Muscle layer of duodenum (tissue), 2 donors: ENCODE measurements around the gene ACO2.

Experiments
- H3K27ac ChIP-seq: one replicate; pipeline ENCODE4 v1.7.0; 2013; ENCODE audit warnings: mild to moderate bottlenecking, low read length
- H3K27me3 ChIP-seq: one replicate; pipeline ENCODE4 v1.7.0; 2013; ENCODE audit warnings: low read depth, mild to moderate bottlenecking, control low read depth, low read length
- H3K36me3 ChIP-seq, 2 donors: one replicate each; pipeline ENCODE4 v1.7.0; 2013; ENCODE audit warnings: low read length in 2 of 2, control low read depth in 1 of 2, mild to moderate bottlenecking in 1 of 2; ENCODE audit not compliant: insufficient read depth in 2 of 2, control insufficient read depth in 1 of 2
- H3K4me1 ChIP-seq, 2 donors: one replicate each; pipeline ENCODE4 v1.7.0; 2013; ENCODE audit warnings: low read length in 2 of 2, mild to moderate bottlenecking in 2 of 2, control low read depth in 1 of 2, moderate library complexity in 1 of 2; ENCODE audit not compliant: insufficient read depth in 2 of 2, control insufficient read depth in 1 of 2
- H3K4me3 ChIP-seq, 2 donors: one replicate each; pipeline ENCODE4 v1.7.0; 2013; ENCODE audit warnings: low read length in 2 of 2, low read depth in 1 of 2, mild to moderate bottlenecking in 1 of 2
- H3K9me3 ChIP-seq, 2 donors: one replicate each; pipeline ENCODE4 v1.7.0; 2013; ENCODE audit warnings: low read length in 2 of 2, control low read depth in 1 of 2, mild to moderate bottlenecking in 1 of 2; ENCODE audit not compliant: control insufficient read depth in 1 of 2
- donor health status: healthy.

The ACO2 gene

GRCh38 chr22:41528132-41528766 lies 59.3 kb downstream of the ACO2 start:
- Histone ChIP-seq H3K27me3 (no peaks in the 10 kb centered on the region), H3K27ac (no peak overlapping the region), H3K4me3 (no peak overlapping the region), H3K9me3 (no peaks in the 10 kb centered on the region), H3K36me3 (peaks cover 62 to 79% of the 10 kb centered on the region in 2 donors), H3K4me1 (peaks cover 16 to 53% of the 10 kb centered on the region in 2 donors)

GRCh38 chr22:41528938-41529561 lies 60.1 kb downstream of the ACO2 start:
- no peaks in the 10 kb centered on the region for H3K27me3 ChIP-seq
- H3K4me3 ChIP-seq: no peak overlapping the region
- no peaks in the 10 kb centered on the region for H3K9me3 ChIP-seq
- H3K4me1 ChIP-seq: peaks cover 12 to 49% of the 10 kb centered on the region in 2 donors
- H3K27ac ChIP-seq: no peak overlapping the region
- H3K36me3 ChIP-seq: peaks cover 62 to 72% of the 10 kb centered on the region in 2 donors

GRCh38 chr22:41530890-41531714 lies 62.2 kb downstream of the ACO2 start:
- Histone ChIP-seq H3K9me3 (no peaks in the 10 kb centered on the region), H3K27me3 (no peaks in the 10 kb centered on the region), H3K36me3 (peaks cover 53 to 60% of the 10 kb centered on the region in 2 donors), H3K4me1 (peaks cover 3 to 28% of the 10 kb centered on the region in 2 donors), H3K4me3 (no peak overlapping the region), H3K27ac (no peak overlapping the region)

- no peaks in the 10 kb centered on the region for H3K27me3 ChIP-seq
- no peak overlapping the region for H3K4me3 ChIP-seq
- no peak overlapping the region for H3K27ac ChIP-seq
- no peaks in the 10 kb centered on the region for H3K9me3 ChIP-seq
- H3K4me1 ChIP-seq: peaks cover 3 to 20% of the 10 kb centered on the region in 2 donors
- peaks cover 47 to 52% of the 10 kb centered on the region in 2 donors for H3K36me3 ChIP-seq
Observed at GRCh38 chr22:41531715-41532477, 63.0 kb downstream of the ACO2 start.

- no peak overlapping the region for H3K4me3 ChIP-seq
- H3K9me3 ChIP-seq: no peaks in the 10 kb centered on the region
- H3K4me1 ChIP-seq: peaks cover 3 to 19% of the 10 kb centered on the region in 2 donors
- no peak overlapping the region for H3K27ac ChIP-seq
- peaks cover 37 to 42% of the 10 kb centered on the region in 2 donors for H3K36me3 ChIP-seq
- no peaks in the 10 kb centered on the region for H3K27me3 ChIP-seq
Observed at GRCh38 chr22:41532908-41533825, 64.2 kb downstream of the ACO2 start.

- no peak overlapping the region for H3K27ac ChIP-seq
- H3K4me1 ChIP-seq: peaks cover 3 to 29% of the 10 kb centered on the region in 2 donors
- H3K4me3 ChIP-seq: no peak overlapping the region
- H3K9me3 ChIP-seq: no peaks in the 10 kb centered on the region
- H3K36me3 ChIP-seq: peaks cover 26 to 33% of the 10 kb centered on the region in 2 donors
- no peaks in the 10 kb centered on the region for H3K27me3 ChIP-seq
Observed at GRCh38 chr22:41534219-41534618, 65.3 kb downstream of the ACO2 start.

- Histone ChIP-seq H3K9me3 (no peaks in the 10 kb centered on the region), H3K4me3 (no peak overlapping the region), H3K4me1 (peaks cover 3 to 35% of the 10 kb centered on the region in 2 donors), H3K27ac (no peak overlapping the region), H3K27me3 (no peaks in the 10 kb centered on the region), H3K36me3 (peaks cover 29 to 36% of the 10 kb centered on the region in 2 donors)
Observed at GRCh38 chr22:41535244-41535643, 66.3 kb downstream of the ACO2 start.

GRCh38 chr22:41537203-41537602 lies 68.3 kb downstream of the ACO2 start:
- peaks cover 3 to 32% of the 10 kb centered on the region in 2 donors for H3K4me1 ChIP-seq
- no peak overlapping the region for H3K4me3 ChIP-seq
- H3K27ac ChIP-seq: no peak overlapping the region
- H3K9me3 ChIP-seq: no peaks in the 10 kb centered on the region
- H3K27me3 ChIP-seq: no peaks in the 10 kb centered on the region
- peaks cover 16 to 18% of the 10 kb centered on the region in 2 donors for H3K36me3 ChIP-seq

- no peaks in the 10 kb centered on the region for H3K9me3 ChIP-seq
- peaks cover 0 to 33% of the 10 kb centered on the region in 2 donors for H3K4me1 ChIP-seq
- no peaks in the 10 kb centered on the region for H3K27me3 ChIP-seq
- H3K4me3 ChIP-seq: no peak overlapping the region
- no peak overlapping the region for H3K27ac ChIP-seq
- H3K36me3 ChIP-seq: peaks cover 13 to 15% of the 10 kb centered on the region in 2 donors
Observed at GRCh38 chr22:41538583-41538982, 69.7 kb downstream of the ACO2 start.
